Uterus (tissue), 2 donors: ENCODE results near the gene CCDC70.

ENCODE experiments used
- POLR2A ChIP-seq, 2 donors: fragments of 450-650 bp; IDR thresholded peaks; one replicate each; pipeline ENCODE4 v1.6.1; 2016; ENCODE audit warnings: antibody characterized with exemption in 2 of 2, mild to moderate bottlenecking in 1 of 2, moderate library complexity in 1 of 2
- TF ChIP-seq, protein P1 (sequence below), 4 experiments: fragments of 200-600 bp in 2 of 4; fragments of 450-650 bp in 2 of 4; sonication (generic) in 2 of 4; IDR thresholded peaks; one replicate each; pipeline ENCODE4 v1.5.1; 2016 to 2019; ENCODE audit warnings: antibody characterized with exemption in 4 of 4, mild to moderate bottlenecking in 2 of 4, moderate library complexity in 1 of 4

GRCh38 chr13:51865838-51866237, 4.1 kb downstream of the CCDC70 start:
- TF ChIP-seq, protein P1, sequence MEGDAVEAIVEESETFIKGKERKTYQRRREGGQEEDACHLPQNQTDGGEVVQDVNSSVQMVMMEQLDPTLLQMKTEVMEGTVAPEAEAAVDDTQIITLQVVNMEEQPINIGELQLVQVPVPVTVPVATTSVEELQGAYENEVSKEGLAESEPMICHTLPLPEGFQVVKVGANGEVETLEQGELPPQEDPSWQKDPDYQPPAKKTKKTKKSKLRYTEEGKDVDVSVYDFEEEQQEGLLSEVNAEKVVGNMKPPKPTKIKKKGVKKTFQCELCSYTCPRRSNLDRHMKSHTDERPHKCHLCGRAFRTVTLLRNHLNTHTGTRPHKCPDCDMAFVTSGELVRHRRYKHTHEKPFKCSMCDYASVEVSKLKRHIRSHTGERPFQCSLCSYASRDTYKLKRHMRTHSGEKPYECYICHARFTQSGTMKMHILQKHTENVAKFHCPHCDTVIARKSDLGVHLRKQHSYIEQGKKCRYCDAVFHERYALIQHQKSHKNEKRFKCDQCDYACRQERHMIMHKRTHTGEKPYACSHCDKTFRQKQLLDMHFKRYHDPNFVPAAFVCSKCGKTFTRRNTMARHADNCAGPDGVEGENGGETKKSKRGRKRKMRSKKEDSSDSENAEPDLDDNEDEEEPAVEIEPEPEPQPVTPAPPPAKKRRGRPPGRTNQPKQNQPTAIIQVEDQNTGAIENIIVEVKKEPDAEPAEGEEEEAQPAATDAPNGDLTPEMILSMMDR (IDR thresholded peaks at IDR 0.05), result no peak
- no peak for TF ChIP-seq POLR2A (IDR thresholded peaks at IDR 0.05)
